ENCODE results near the gene SLC25A43.

The SLC25A43 gene

DNA sequence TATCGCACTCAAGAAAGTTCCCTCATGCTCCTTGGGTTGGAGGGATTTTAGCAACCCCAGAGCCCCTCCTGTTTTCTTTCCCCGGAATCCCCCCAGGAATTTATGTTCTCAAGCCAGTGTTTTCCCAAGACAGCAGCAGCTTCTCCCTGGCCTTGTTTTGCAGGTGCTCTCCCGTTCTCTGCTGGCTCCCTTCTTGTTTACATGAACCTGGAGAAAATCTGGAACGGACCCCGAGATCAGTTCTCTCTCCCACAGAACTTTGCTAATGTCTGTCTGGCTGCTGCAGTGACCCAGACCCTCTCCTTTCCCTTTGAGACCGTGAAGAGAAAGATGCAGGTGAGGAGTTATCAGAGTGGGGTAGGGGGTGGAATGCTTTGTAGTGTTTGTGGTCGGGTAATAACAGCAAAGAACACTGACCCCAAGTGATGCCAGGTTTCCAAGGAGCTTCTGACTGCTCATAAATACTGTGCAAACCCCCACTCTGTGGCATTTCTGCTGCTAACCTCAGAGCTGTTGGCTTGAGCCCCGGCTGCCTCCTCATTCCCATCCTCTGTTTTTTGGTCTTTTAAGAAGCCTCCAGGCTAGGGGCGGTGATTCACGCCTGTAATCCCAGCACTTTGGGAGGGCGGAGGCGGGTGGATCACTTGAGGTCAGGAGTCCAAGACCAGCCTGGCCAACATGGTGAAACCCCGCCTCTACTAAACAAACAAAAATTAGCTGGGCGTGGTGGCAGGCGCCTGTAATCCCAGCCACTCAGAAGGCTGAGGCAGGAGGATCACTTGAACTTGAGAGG is 11.1 kb downstream of the SLC25A43 start:
- H3K4me3 ChIP-seq (ENCODE audit: low read depth, low read length) = no peak overlapping the region
- TF ChIP-seq, protein P1, sequence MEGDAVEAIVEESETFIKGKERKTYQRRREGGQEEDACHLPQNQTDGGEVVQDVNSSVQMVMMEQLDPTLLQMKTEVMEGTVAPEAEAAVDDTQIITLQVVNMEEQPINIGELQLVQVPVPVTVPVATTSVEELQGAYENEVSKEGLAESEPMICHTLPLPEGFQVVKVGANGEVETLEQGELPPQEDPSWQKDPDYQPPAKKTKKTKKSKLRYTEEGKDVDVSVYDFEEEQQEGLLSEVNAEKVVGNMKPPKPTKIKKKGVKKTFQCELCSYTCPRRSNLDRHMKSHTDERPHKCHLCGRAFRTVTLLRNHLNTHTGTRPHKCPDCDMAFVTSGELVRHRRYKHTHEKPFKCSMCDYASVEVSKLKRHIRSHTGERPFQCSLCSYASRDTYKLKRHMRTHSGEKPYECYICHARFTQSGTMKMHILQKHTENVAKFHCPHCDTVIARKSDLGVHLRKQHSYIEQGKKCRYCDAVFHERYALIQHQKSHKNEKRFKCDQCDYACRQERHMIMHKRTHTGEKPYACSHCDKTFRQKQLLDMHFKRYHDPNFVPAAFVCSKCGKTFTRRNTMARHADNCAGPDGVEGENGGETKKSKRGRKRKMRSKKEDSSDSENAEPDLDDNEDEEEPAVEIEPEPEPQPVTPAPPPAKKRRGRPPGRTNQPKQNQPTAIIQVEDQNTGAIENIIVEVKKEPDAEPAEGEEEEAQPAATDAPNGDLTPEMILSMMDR (IDR thresholded peaks at IDR 0.05; ENCODE audit: low read depth, low read length) = no peak

DNA sequence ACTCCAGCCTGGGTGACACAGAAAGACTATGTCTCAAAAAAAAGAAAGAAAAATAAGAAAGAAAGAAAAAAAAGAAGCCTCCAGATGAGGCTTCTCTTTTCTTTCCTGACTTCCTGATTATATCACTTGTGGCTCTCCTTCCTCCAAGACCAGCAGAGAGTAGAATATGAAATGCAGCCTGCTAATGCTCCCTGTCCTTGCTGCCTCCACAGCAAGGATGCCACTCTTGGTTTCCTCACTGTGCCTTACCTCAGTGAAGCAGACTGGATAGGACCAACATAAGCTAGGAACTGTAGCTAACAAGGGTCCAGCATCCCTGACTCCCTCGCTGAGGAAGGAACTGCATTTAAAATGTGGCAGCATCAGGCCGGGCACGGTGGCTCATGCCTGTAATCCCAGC is 11.7 kb downstream of the SLC25A43 start:
- TF ChIP-seq, protein P1 (IDR thresholded peaks at IDR 0.05; ENCODE audit: low read depth, low read length) = no peak
- H3K4me3 ChIP-seq (ENCODE audit: low read depth, low read length) = no peak overlapping the region

DNA sequence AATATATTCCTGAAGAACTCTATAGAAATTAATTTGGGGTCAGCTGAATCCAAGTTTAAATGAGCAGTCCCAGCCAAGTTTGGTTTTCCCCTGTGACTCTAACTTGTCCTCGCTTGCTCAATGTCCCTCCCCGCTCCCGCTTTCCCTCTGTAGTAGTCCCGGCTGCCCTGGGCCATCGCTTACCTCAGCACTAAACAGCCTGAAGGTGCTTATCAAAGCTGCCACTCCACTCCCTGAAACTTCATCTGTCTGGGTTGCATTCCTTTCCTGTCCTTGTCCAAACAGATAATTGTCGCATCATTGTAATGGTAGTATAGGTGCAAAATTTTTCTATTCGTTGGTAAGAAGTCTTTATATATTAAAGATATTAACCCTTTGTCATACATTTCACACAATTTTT is 12.8 kb downstream of the SLC25A43 start:
- no peak overlapping the region for H3K4me3 ChIP-seq (ENCODE audit: low read depth, low read length)
- TF ChIP-seq, protein P1 (IDR thresholded peaks at IDR 0.05; ENCODE audit: low read depth, low read length) = no peak

DNA sequence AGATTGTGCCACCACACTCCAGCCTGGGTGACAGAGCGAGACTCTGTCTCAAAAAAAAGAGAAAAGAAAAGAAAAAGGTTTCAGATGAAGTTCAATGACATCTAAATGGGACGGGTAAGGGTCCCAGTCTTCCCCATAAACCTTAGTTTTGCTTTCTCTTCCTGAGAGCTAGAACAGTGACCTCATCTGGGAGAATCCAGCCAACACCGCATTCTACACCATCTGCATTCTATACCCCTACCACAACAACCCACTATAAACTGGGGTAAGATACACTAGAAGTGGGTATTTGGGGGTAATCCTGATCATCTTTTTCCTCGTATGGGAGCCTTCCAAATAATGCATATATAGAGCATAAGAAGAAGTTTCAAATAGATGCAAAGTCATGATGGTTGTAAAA is 18.2 kb downstream of the SLC25A43 start:
- H3K4me3 ChIP-seq (ENCODE audit: low read depth, low read length) = no peak overlapping the region
- TF ChIP-seq, protein P1 (IDR thresholded peaks at IDR 0.05; ENCODE audit: low read depth, low read length) = no peak

DNA sequence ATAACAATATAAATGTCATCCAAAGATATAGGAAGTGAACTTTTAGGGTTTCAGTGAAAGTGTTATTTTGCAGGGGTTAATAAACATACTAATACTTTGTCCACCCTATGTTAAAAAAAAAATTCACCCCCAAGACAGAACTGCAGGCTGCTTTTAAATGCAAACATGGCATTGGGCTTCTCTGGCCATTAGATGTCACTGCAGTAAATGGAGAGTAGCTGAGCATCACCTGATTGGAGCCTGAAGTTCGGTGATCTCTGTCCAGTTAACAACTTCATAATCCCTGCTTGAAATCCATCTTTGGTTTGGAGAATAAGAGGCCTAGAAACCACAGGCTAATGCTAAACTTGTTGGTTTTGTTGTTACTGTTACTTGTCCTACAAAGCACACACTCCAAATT is 18.7 kb downstream of the SLC25A43 start:
- TF ChIP-seq, protein P1 (IDR thresholded peaks at IDR 0.05; ENCODE audit: low read depth, low read length) = no peak
- no peak overlapping the region for H3K4me3 ChIP-seq (ENCODE audit: low read depth, low read length)

DNA sequence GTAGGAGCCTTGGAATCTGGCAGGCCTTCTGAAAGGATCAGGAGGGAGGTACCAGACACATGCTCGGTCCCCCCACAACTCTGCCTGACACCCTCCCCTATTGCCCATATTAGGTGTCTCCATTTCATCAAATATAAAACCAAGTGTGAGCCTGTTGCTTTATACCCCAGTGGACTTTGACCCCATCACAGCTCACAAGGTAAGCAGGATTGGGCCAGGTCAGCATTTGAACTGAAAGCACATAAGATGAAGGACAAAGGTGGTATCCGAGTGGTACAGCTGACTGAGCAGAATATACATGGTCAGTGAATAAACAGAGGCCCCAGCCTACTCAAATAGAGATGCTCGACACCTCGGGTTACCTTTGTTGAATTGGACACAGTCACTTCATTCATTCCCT is 20.0 kb downstream of the SLC25A43 start:
- H3K4me3 ChIP-seq (ENCODE audit: low read depth, low read length) = no peak overlapping the region

DNA sequence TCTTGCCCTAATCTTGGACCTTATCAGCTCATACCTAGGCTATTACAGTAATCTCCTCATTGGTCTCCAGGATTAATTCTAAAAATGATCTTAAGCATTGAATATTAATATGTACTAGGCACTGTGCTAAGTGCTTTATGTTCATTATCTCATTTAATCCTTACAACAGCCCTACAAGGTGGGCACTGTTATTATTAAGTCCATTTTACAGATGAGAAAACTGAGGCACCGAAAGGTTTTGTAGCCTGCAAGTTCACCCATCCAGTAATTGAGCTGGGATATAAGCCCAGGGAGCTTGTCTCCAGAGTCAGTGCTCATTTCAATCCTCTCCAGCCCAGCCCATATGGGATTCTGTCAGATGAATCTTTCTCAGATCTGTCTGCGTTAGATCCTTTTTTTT is 20.8 kb downstream of the SLC25A43 start:
- TF ChIP-seq, protein P1 (IDR thresholded peaks at IDR 0.05; ENCODE audit: low read depth, low read length) = no peak
- no peak overlapping the region for H3K4me3 ChIP-seq (ENCODE audit: low read depth, low read length)

More for the DNA sequence above, 20.0 kb downstream of the SLC25A43 start:
- TF ChIP-seq, protein P1 (IDR thresholded peaks at IDR 0.05; ENCODE audit: low read depth, low read length) = no peak

All from WI38 (cell line).